K562 (cell line): ENCODE data around the gene OR2A12. TPM values are rescaled to one million over a fixed set of nuclear protein-coding genes. Genes with fewer than 3 reads are reported as not detected.

ENCODE experiments used
- ATAC-seq: fragments of 200-7000 bp; cut with Tn5 transposase; 3 replicates; pipeline ENCODE4 v1.9.1; 2020; ENCODE audit warnings: moderate library complexity
- BruUV-seq: library from RNA; stranded (reverse); fragments of 400-500 nt; replicated peaks from 2 replicates; lab custom pipeline; 2021; lab: Mats Ljungman, UMichigan
- CTCF ChIA-PET: fragments of 300-600 bp; formaldehyde crosslinking; extraction: SDS; loops from one replicate; lab custom pipeline; 2021; ENCODE audit warnings: low intra/inter-chr PET ratio; lab: Yijun Ruan, JAX
- POLR2A ChIA-PET: fragments of 300-600, 350-650 bp; sonication (Branson Sonifier 250); formaldehyde crosslinking; extraction: SDS; loops from one replicate; lab custom pipeline; 2021; ENCODE audit warnings: antibody characterized with exemption, inconsistent platforms; lab: Yijun Ruan, JAX
- DNase-seq, 4 experiments: peaks; one replicate each; pipeline versions ENCODE4 v3.0.0 to v3.0.0-alpha.2; 2011 to 2018; ENCODE audit warnings: low spot score in 3 of 4, mixed read lengths in 3 of 4; ENCODE audit errors: extremely low read depth in 1 of 4
- FAIRE-seq: peaks from 2 replicates; lab custom pipeline; 2011; peaks lifted over from hg19 to GRCh38; lab: Jason Lieb, UNC
- H2AFZ ChIP-seq: 2 replicates; pipeline ENCODE4 v1.6.0; 2011; ENCODE audit warnings: low read depth, low read length, control low read depth, inconsistent platforms
- H3K27ac ChIP-seq: fragments of 200-600 bp; 3 replicates; pipeline ENCODE4 v1.8.0; 2011; ENCODE audit warnings: low read depth, mild to moderate bottlenecking, control low read depth, inconsistent platforms, low read length, moderate library complexity, mixed read lengths; ENCODE audit errors: extremely low read depth
- H3K27me3 ChIP-seq, 2 experiments: fragments of 300-600 bp in 1 of 2; 2 replicates in 1 of 2; 3 replicates in 1 of 2; pipeline versions ENCODE4 v1.6.0 to v1.8.0; 2011; ENCODE audit warnings: inconsistent platforms in 2 of 2, low read length in 2 of 2, mild to moderate bottlenecking in 1 of 2, mixed read lengths in 1 of 2, moderate library complexity in 1 of 2; ENCODE audit not compliant: control insufficient read depth in 2 of 2, insufficient read depth in 2 of 2
- H3K36me3 ChIP-seq: fragments of 300-600 bp; 3 replicates; pipeline ENCODE4 v1.8.0; 2011; ENCODE audit warnings: mild to moderate bottlenecking, low read length, inconsistent platforms; ENCODE audit not compliant: control insufficient read depth, insufficient read depth
- H3K4me1 ChIP-seq, 2 experiments: fragments of 200-600 bp in 1 of 2; replicated peaks in 1 of 2; 2 replicates in 1 of 2; 3 replicates in 1 of 2; pipeline versions ENCODE4 v1.5.1 to v1.8.0; 2011; ENCODE audit warnings: inconsistent platforms in 2 of 2, low read length in 2 of 2, mild to moderate bottlenecking in 1 of 2, mixed read lengths in 1 of 2, moderate library complexity in 1 of 2; ENCODE audit not compliant: control insufficient read depth in 2 of 2, insufficient read depth in 2 of 2
- H3K4me2 ChIP-seq: 2 replicates; pipeline ENCODE4 v1.6.1; 2011; ENCODE audit warnings: low read length, control low read depth, inconsistent platforms, mixed read lengths; ENCODE audit not compliant: insufficient read depth
- H3K4me3 ChIP-seq: fragments of 200-600 bp; sonication (generic), shearing (Covaris generic); 2 replicates; pipeline ENCODE4 v1.5.1; 2016; ENCODE audit warnings: control low read depth, inconsistent platforms
- H3K79me2 ChIP-seq: fragments of 200-600 bp; 3 replicates; pipeline ENCODE4 v1.8.0; 2011; ENCODE audit warnings: low read length, inconsistent platforms; ENCODE audit not compliant: control insufficient read depth, insufficient read depth
- H3K9ac ChIP-seq, 2 experiments: 2 replicates each; pipeline versions ENCODE4 v1.6.0 to v1.6.1; 2011; ENCODE audit warnings: low read depth in 2 of 2, low read length in 2 of 2, control low read depth in 1 of 2, inconsistent platforms in 1 of 2, mild to moderate bottlenecking in 1 of 2, mixed read lengths in 1 of 2; ENCODE audit not compliant: insufficient read depth in 1 of 2
- H3K9me1 ChIP-seq: one replicate; pipeline ENCODE4 v1.6.0; 2011; ENCODE audit warnings: inconsistent platforms, mild to moderate bottlenecking, low read length, moderate library complexity; ENCODE audit not compliant: control insufficient read depth, insufficient read depth
- H3K9me3 ChIP-seq: replicated peaks from 2 replicates; pipeline ENCODE4 v1.5.1; 2011; ENCODE audit warnings: low read depth, low read length, inconsistent platforms; ENCODE audit not compliant: control insufficient read depth, insufficient read depth
- H4K20me1 ChIP-seq: replicated peaks from 2 replicates; pipeline ENCODE4 v1.6.1; 2011; ENCODE audit warnings: low read length, inconsistent platforms, mixed read lengths; ENCODE audit not compliant: control insufficient read depth, insufficient read depth
- CTBP1 ChIP-seq: fragments of 450-650 bp; IDR thresholded peaks from 2 replicates; pipeline ENCODE4 v1.6.1; 2016; ENCODE audit warnings: borderline replicate concordance
- SETDB1 ChIP-seq: IDR thresholded peaks from one replicate; pipeline ENCODE4 v1.6.1; 2012; ENCODE audit warnings: low read length, control low read depth, inconsistent platforms
- TEAD1 ChIP-seq, 2 experiments: fragments of 450-650 bp in 1 of 2; sonication (generic) in 1 of 2; formaldehyde crosslinking; IDR thresholded peaks; 2 replicates each; pipeline versions ENCODE4 v1.4.0 to v1.8.0; 2020 to 2022; ENCODE audit warnings: mild to moderate bottlenecking in 2 of 2, missing genetic modification reagents in 1 of 2
- WGBS: fragments of 100-300 bp; shearing (Covaris generic); methylation state at CpG from one replicate; pipeline ENCODE4 v1.1.6; 2016; ENCODE audit warnings: low coverage, mixed read lengths; ENCODE audit not compliant: insufficient coverage; ENCODE audit errors: missing lambda C conversion rate; 5-methylcytosine and 5-hydroxymethylcytosine counted together
- in situ Hi-C: fragments of 300-500 bp; cut with MboI; formaldehyde crosslinking; loops from 4 replicates; pipeline ENCODE4 v1.15.0; 2018; ENCODE audit warnings: inconsistent platforms, mixed read lengths
- intact Hi-C: fragments of 100-400 bp; cut with micrococcal nuclease; formaldehyde crosslinking; loops from 2 replicates; pipeline ENCODE4 v1.14.2; 2022
- polyA plus RNA-seq, 8 experiments: library from polyadenylated mRNA; depleted of rRNA in 4 of 8; stranded (reverse) in 5 of 8; unstranded in 3 of 8; fragments of >200 nt; fragmentation: Nextera tagmentation in 2 of 8; fragmentation: Illumina TruSeq in 1 of 8; extraction: Ambion mirVana in 2 of 8; extraction: Trizol in 1 of 8; gene quantifications; 2 replicates each; pipeline versions ENCODE4 v1.2.1 to v1.2.3, GENCODE V29; 2011 to 2014; ENCODE audit warnings: inconsistent platforms in 1 of 8, missing spikeins in 1 of 8
- total RNA-seq, 7 experiments: library from RNA; depleted of rRNA in 6 of 7; stranded (reverse); fragments of >200 nt in 6 of 7; fragmentation: Illumina TruSeq in 2 of 7; extraction: Trizol in 2 of 7; gene quantifications; 2 replicates each; pipeline versions ENCODE4 v1.2.1 to v1.2.3, GENCODE V29; 2011 to 2021; ENCODE audit warnings: low replicate concordance in 1 of 7
- TF ChIP-seq, protein P1 (sequence below): fragments of 450-650 bp; IDR thresholded peaks from 2 replicates; pipeline ENCODE4 v1.7.1; 2018; ENCODE audit warnings: mild to moderate bottlenecking, low read depth; ENCODE audit not compliant: partially characterized antibody
- TF ChIP-seq, protein P2 (sequence below): IDR thresholded peaks from 2 replicates; pipeline ENCODE4 v1.6.1; 2011; ENCODE audit warnings: borderline replicate concordance, low read depth, mild to moderate bottlenecking, moderate library complexity, low read length; ENCODE audit not compliant: insufficient read depth, poor library complexity, severe bottlenecking
- TF ChIP-seq, protein P3 (sequence below): sonication (generic); formaldehyde crosslinking; IDR thresholded peaks from 2 replicates; pipeline ENCODE4 v1.9.0; 2022; ENCODE audit warnings: mild to moderate bottlenecking, missing genetic modification reagents
- TF ChIP-seq, protein P4 (sequence below), 3 experiments: IDR thresholded peaks in 2 of 3; conservative IDR thresholded peaks in 1 of 3; 2 replicates each; pipeline ENCODE4 v1.5.1; 2011 to 2012; ENCODE audit warnings: low read length in 3 of 3, mild to moderate bottlenecking in 3 of 3, control low read depth in 2 of 3, improper control_type of control experiment in 1 of 3, inconsistent platforms in 1 of 3, low read depth in 1 of 3, mixed read lengths in 1 of 3, moderate library complexity in 1 of 3; ENCODE audit not compliant: insufficient read depth in 2 of 3

Gene OR2A12
- total and polyA plus RNA-seq, 9 of the 15 experiments (the other 6 are each of a cell fraction or from before 2014, with no cell fraction given): not detected

DNA sequence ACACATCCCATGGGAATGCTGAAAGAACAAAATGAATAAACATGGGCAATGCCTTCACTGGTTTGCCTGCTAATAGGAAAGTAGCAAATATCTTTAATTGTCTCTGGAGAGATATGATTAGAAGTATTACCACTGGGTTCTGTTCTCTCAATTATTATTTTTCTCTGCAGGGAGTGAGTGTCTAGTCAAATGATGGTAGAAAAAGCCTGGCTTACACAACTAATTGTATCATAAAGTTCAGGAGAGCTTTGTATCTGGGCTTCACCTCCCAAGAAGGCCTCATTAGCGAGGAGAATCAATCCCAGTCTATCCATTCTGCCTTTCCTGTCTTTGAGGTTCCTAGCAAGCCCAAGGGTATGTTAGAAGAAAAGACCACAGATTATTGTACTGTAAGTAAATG lies 36.8 kb downstream of the OR2A12 start, which contains the start of gene OR2A14 (continued):
- TF ChIP-seq, protein P1, sequence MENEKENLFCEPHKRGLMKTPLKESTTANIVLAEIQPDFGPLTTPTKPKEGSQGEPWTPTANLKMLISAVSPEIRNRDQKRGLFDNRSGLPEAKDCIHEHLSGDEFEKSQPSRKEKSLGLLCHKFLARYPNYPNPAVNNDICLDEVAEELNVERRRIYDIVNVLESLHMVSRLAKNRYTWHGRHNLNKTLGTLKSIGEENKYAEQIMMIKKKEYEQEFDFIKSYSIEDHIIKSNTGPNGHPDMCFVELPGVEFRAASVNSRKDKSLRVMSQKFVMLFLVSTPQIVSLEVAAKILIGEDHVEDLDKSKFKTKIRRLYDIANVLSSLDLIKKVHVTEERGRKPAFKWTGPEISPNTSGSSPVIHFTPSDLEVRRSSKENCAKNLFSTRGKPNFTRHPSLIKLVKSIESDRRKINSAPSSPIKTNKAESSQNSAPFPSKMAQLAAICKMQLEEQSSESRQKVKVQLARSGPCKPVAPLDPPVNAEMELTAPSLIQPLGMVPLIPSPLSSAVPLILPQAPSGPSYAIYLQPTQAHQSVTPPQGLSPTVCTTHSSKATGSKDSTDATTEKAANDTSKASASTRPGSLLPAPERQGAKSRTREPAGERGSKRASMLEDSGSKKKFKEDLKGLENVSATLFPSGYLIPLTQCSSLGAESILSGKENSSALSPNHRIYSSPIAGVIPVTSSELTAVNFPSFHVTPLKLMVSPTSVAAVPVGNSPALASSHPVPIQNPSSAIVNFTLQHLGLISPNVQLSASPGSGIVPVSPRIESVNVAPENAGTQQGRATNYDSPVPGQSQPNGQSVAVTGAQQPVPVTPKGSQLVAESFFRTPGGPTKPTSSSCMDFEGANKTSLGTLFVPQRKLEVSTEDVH: no peak
- no peak for TF ChIP-seq SETDB1

DNA sequence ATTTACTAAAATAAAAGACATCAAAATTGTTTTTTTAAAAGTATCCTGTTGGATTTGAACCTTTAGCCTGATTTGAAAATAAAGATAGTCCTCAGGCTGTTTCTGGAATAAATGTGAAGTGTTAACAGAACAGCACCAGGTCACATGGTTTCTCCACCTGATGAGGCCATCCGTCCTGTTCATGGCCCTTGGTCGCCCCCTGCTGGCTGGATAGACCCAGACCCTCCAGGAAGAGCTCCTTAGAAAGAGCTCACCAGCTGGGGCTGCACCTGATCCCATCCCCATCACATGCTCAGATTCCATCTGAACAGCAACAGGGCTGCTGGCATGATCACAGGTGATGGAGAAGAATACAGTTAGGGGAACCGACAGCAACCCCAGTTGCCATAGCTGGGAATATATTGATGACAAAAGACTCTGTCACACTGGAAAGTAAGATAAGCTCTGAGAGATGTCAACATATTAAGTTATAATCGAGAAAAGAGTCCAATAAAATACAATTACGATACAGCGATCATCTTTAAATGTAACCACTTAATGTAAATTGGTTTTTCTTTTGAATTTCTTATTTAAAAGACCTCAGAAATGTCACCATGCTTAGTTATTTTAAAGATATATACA lies 41.7 kb downstream of the OR2A12 start:
- H4K20me1 ChIP-seq: no peaks in the 10 kb centered on the region
- peak; percentile 89 to 95 (median 94) for DNase-seq
- no peaks in the 10 kb centered on the region for H3K9me1 ChIP-seq
- no peaks in the 10 kb centered on the region for H3K27me3 ChIP-seq
- 0% methylated on average over 6 of the region's 6 CpGs for WGBS
- ATAC-seq: peak; percentile 100
- H3K4me3 ChIP-seq: no peak overlapping the region
- intact Hi-C loops (no loop called here), in situ Hi-C loops (no loop called here)
- no peak overlapping the region for H3K4me2 ChIP-seq
- ChIA-PET CTCF (interaction anchor here (0.5 to 2.2 kb wide), 3 partner anchors 391 to 1416 kb away, joined by 3 to 26 read pairs (median 5); no protein-coding TSS in a partner anchor), POLR2A (interaction anchor here (0.6 to 1.2 kb wide), 7 partner anchors 10 to 1007 kb away, joined by 3 to 7 read pairs (median 4); no protein-coding TSS in a partner anchor)
- H3K9me3 ChIP-seq: no peaks in the 10 kb centered on the region
- H3K4me1 ChIP-seq: no peaks in the 10 kb centered on the region
- no peaks in the 10 kb centered on the region for H3K79me2 ChIP-seq
- H3K27ac ChIP-seq: no peak overlapping the region
- no TSS peak for BruUV-seq
- H3K36me3 ChIP-seq: no peaks in the 10 kb centered on the region
- FAIRE-seq: peak; percentile 92
- H3K9ac ChIP-seq: no peak overlapping the region
- no peak overlapping the region for H2AFZ ChIP-seq
- TF ChIP-seq TEAD1 (CRISPR knock-in tag; IDR thresholded peaks at IDR 0.05): no peak
- peak; percentile 29; the same call in 1 of the 2 replicates for TF ChIP-seq CTBP1
- TF ChIP-seq, protein P2, sequence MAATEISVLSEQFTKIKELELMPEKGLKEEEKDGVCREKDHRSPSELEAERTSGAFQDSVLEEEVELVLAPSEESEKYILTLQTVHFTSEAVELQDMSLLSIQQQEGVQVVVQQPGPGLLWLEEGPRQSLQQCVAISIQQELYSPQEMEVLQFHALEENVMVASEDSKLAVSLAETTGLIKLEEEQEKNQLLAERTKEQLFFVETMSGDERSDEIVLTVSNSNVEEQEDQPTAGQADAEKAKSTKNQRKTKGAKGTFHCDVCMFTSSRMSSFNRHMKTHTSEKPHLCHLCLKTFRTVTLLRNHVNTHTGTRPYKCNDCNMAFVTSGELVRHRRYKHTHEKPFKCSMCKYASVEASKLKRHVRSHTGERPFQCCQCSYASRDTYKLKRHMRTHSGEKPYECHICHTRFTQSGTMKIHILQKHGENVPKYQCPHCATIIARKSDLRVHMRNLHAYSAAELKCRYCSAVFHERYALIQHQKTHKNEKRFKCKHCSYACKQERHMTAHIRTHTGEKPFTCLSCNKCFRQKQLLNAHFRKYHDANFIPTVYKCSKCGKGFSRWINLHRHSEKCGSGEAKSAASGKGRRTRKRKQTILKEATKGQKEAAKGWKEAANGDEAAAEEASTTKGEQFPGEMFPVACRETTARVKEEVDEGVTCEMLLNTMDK: peak; percentile 51
- TF ChIP-seq, protein P3, sequence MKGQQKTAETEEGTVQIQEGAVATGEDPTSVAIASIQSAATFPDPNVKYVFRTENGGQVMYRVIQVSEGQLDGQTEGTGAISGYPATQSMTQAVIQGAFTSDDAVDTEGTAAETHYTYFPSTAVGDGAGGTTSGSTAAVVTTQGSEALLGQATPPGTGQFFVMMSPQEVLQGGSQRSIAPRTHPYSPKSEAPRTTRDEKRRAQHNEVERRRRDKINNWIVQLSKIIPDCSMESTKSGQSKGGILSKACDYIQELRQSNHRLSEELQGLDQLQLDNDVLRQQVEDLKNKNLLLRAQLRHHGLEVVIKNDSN: peak; percentile 89
- TF ChIP-seq, protein P4, sequence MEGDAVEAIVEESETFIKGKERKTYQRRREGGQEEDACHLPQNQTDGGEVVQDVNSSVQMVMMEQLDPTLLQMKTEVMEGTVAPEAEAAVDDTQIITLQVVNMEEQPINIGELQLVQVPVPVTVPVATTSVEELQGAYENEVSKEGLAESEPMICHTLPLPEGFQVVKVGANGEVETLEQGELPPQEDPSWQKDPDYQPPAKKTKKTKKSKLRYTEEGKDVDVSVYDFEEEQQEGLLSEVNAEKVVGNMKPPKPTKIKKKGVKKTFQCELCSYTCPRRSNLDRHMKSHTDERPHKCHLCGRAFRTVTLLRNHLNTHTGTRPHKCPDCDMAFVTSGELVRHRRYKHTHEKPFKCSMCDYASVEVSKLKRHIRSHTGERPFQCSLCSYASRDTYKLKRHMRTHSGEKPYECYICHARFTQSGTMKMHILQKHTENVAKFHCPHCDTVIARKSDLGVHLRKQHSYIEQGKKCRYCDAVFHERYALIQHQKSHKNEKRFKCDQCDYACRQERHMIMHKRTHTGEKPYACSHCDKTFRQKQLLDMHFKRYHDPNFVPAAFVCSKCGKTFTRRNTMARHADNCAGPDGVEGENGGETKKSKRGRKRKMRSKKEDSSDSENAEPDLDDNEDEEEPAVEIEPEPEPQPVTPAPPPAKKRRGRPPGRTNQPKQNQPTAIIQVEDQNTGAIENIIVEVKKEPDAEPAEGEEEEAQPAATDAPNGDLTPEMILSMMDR (IDR thresholded peaks at IDR 0.05 in 2 of 3, conservative IDR thresholded peaks at IDR 0.05 in 1 of 3; ENCODE audit: insufficient read depth in 2 of 3, low read depth in 1 of 3, low read length in 3 of 3): peak; percentile 91 to 97 (median 95)
